IMR-90 (cell line): ENCODE measurements around the gene ERMAP. TPM values are rescaled to one million over a fixed set of nuclear protein-coding genes. Genes with fewer than 3 reads are reported as not detected.

Experiments used
- ATAC-seq: fragments of 200-7000 bp; cut with Tn5 transposase; 2 replicates; pipeline ENCODE4 v1.9.1; 2020; ENCODE audit warnings: low read depth, mild to moderate bottlenecking, moderate library complexity
- BruUV-seq: library from RNA; stranded (reverse); fragments of 400-500 nt; replicated peaks from 2 replicates; lab custom pipeline; 2021; lab: Mats Ljungman, UMichigan
- CTCF ChIA-PET: fragments of 300-600 bp; formaldehyde crosslinking; extraction: SDS; loops from one replicate; lab custom pipeline; 2021; ENCODE audit warnings: antibody characterized with exemption; lab: Yijun Ruan, JAX
- POLR2A ChIA-PET: fragments of 300-600 bp; sonication (Branson Sonifier 250); formaldehyde crosslinking; loops from one replicate; lab custom pipeline; 2022; ENCODE audit warnings: antibody characterized with exemption; ENCODE audit not compliant: unreplicated experiment; lab: Charles Lee
- DNase-seq: peaks from one replicate; pipeline ENCODE4 v3.0.0; 2013
- H2AFZ ChIP-seq: replicated peaks from 2 replicates; pipeline ENCODE3; 2013; ENCODE audit warnings: low read length, mild to moderate bottlenecking; ENCODE audit not compliant: poor library complexity
- H2AK5ac ChIP-seq: 2 replicates; pipeline ENCODE4 v1.6.1; 2013; ENCODE audit warnings: low read depth, low read length, inconsistent platforms
- H2AK9ac ChIP-seq: replicated peaks from 2 replicates; pipeline ENCODE3; 2013; ENCODE audit warnings: mild to moderate bottlenecking, low read depth, low read length, moderate library complexity; ENCODE audit not compliant: poor library complexity
- H2BK120ac ChIP-seq: 2 replicates; pipeline ENCODE4 v1.6.1; 2013; ENCODE audit warnings: low read depth, low read length, inconsistent platforms
- H2BK15ac ChIP-seq: 3 replicates; pipeline ENCODE4 v1.6.1; 2013; ENCODE audit warnings: low read depth, low read length, inconsistent platforms
- H2BK20ac ChIP-seq: 2 replicates; pipeline ENCODE4 v1.6.1; 2013; ENCODE audit warnings: low read depth, mild to moderate bottlenecking, inconsistent platforms, low read length, moderate library complexity
- H2BK5ac ChIP-seq: 2 replicates; pipeline ENCODE4 v1.6.1; 2013; ENCODE audit warnings: mild to moderate bottlenecking, low read depth, low read length, inconsistent platforms; ENCODE audit not compliant: poor library complexity, severe bottlenecking
- H3K14ac ChIP-seq: replicated peaks from 2 replicates; pipeline ENCODE4 v1.6.1; 2013; ENCODE audit warnings: low read depth, low read length, inconsistent platforms
- H3K18ac ChIP-seq: 2 replicates; pipeline ENCODE4 v1.6.1; 2013; ENCODE audit warnings: low read depth, low read length, control low read depth
- H3K23ac ChIP-seq: 2 replicates; pipeline ENCODE4 v1.6.1; 2013; ENCODE audit warnings: low read depth, low read length, inconsistent platforms
- H3K27ac ChIP-seq: 2 replicates; pipeline ENCODE4 v1.5.1; 2013; ENCODE audit warnings: mild to moderate bottlenecking, control low read depth, low read length; ENCODE audit not compliant: insufficient read depth
- H3K27me3 ChIP-seq: 2 replicates; pipeline ENCODE4 v1.6.1; 2013; ENCODE audit warnings: low read length; ENCODE audit not compliant: control insufficient read depth, insufficient read depth
- H3K36me3 ChIP-seq: 2 replicates; pipeline ENCODE4 v1.6.1; 2013; ENCODE audit warnings: low read length, mixed read lengths; ENCODE audit not compliant: control insufficient read depth, insufficient read depth
- H3K4ac ChIP-seq: 2 replicates; pipeline ENCODE4 v1.6.1; 2013; ENCODE audit warnings: low read depth, low read length, inconsistent platforms
- H3K4me1 ChIP-seq: 2 replicates; pipeline ENCODE4 v1.6.1; 2013; ENCODE audit warnings: low read length, mixed read lengths; ENCODE audit not compliant: control insufficient read depth, insufficient read depth
- H3K4me2 ChIP-seq: 2 replicates; pipeline ENCODE4 v1.6.1; 2013; ENCODE audit warnings: low read depth, mild to moderate bottlenecking, control low read depth, low read length, moderate library complexity
- H3K4me3 ChIP-seq: 2 replicates; pipeline ENCODE4 v1.5.1; 2013; ENCODE audit warnings: low read depth, mild to moderate bottlenecking, control low read depth, low read length, moderate library complexity; ENCODE audit not compliant: insufficient read depth
- H3K56ac ChIP-seq: 2 replicates; pipeline ENCODE4 v1.6.1; 2013; ENCODE audit warnings: low read length, inconsistent platforms; ENCODE audit not compliant: insufficient read depth; ENCODE audit errors: extremely low read depth
- H3K79me1 ChIP-seq, 2 experiments: 2 replicates each; pipeline ENCODE4 v1.6.1; 2013; ENCODE audit warnings: low read length in 2 of 2, inconsistent platforms in 1 of 2, low read depth in 1 of 2
- H3K9ac ChIP-seq: 2 replicates; pipeline ENCODE4 v1.6.1; 2013; ENCODE audit warnings: low read depth, low read length, control low read depth
- H3K9me1 ChIP-seq: 2 replicates; pipeline ENCODE4 v1.6.1; 2013; ENCODE audit warnings: low read length, inconsistent platforms; ENCODE audit not compliant: insufficient read depth
- H3K9me3 ChIP-seq: 2 replicates; pipeline ENCODE4 v1.6.1; 2013; ENCODE audit warnings: low read length; ENCODE audit not compliant: control insufficient read depth, insufficient read depth
- H4K20me1 ChIP-seq: 2 replicates; pipeline ENCODE4 v1.6.1; 2013; ENCODE audit warnings: low read length, inconsistent platforms; ENCODE audit not compliant: insufficient read depth
- H4K5ac ChIP-seq: 2 replicates; pipeline ENCODE4 v1.6.1; 2013; ENCODE audit warnings: mild to moderate bottlenecking, low read depth, low read length, control low read depth
- H4K8ac ChIP-seq, 2 experiments: 2 replicates each; pipeline ENCODE4 v1.6.1; 2013; ENCODE audit warnings: low read depth in 2 of 2, low read length in 2 of 2, control low read depth in 1 of 2, inconsistent platforms in 1 of 2
- H4K91ac ChIP-seq: 2 replicates; pipeline ENCODE4 v1.6.1; 2013; ENCODE audit warnings: low read depth, low read length, inconsistent platforms; ENCODE audit not compliant: insufficient read depth
- BHLHE40 ChIP-seq: fragments of 150-350 bp; IDR thresholded peaks from 2 replicates; pipeline ENCODE4 v1.6.1; 2016; ENCODE audit warnings: mild to moderate bottlenecking, low read depth, low read length
- CEBPB ChIP-seq: IDR thresholded peaks from 2 replicates; pipeline ENCODE4 v1.6.1; 2012; ENCODE audit warnings: low read depth, low read length, improper control_type of control experiment
- CHD1 ChIP-seq: IDR thresholded peaks from 2 replicates; pipeline ENCODE4 v1.6.1; 2012; ENCODE audit warnings: low read depth, low read length, improper control_type of control experiment
- CTCF ChIP-seq: conservative IDR thresholded peaks from 2 replicates; pipeline ENCODE4 v1.5.1; 2012; ENCODE audit warnings: mild to moderate bottlenecking, low read depth, low read length, improper control_type of control experiment
- ELK1 ChIP-seq: fragments of 150-350 bp; IDR thresholded peaks from 2 replicates; pipeline ENCODE4 v1.6.1; 2016; ENCODE audit warnings: low read depth, mild to moderate bottlenecking, low read length, moderate library complexity, borderline replicate concordance
- FOS ChIP-seq: fragments of 150-350 bp; IDR thresholded peaks from 2 replicates; pipeline ENCODE4 v1.6.1; 2016; ENCODE audit warnings: low read depth, low read length
- MAFK ChIP-seq: IDR thresholded peaks from 2 replicates; pipeline ENCODE4 v1.6.1; 2012; ENCODE audit warnings: low read depth, low read length, improper control_type of control experiment
- MAZ ChIP-seq: IDR thresholded peaks from 2 replicates; pipeline ENCODE4 v1.6.1; 2012; ENCODE audit warnings: low read depth, mild to moderate bottlenecking, low read length, improper control_type of control experiment, moderate library complexity, borderline replicate concordance
- MXI1 ChIP-seq: IDR thresholded peaks from 2 replicates; pipeline ENCODE4 v1.6.1; 2012; ENCODE audit warnings: low read depth, mild to moderate bottlenecking, low read length, moderate library complexity, borderline replicate concordance
- NFE2L2 ChIP-seq: fragments of 150-350 bp; IDR thresholded peaks from 2 replicates; pipeline ENCODE4 v1.6.1; 2016; ENCODE audit warnings: low read depth, mild to moderate bottlenecking, low read length
- POLR2A ChIP-seq: IDR thresholded peaks from 2 replicates; pipeline ENCODE4 v1.6.1; 2012; ENCODE audit warnings: mild to moderate bottlenecking, low read depth, low read length
- RAD21 ChIP-seq: IDR thresholded peaks from 2 replicates; pipeline ENCODE4 v1.6.1; 2012; ENCODE audit warnings: low read length, improper control_type of control experiment
- RCOR1 ChIP-seq: IDR thresholded peaks from 2 replicates; pipeline ENCODE4 v1.6.1; 2012; ENCODE audit warnings: mild to moderate bottlenecking, low read length, improper control_type of control experiment; ENCODE audit not compliant: insufficient replicate concordance
- RFX5 ChIP-seq: IDR thresholded peaks from 2 replicates; pipeline ENCODE4 v1.8.0; 2012; ENCODE audit warnings: low read depth, mild to moderate bottlenecking, low read length, moderate library complexity
- SMC3 ChIP-seq: fragments of 150-350 bp; IDR thresholded peaks from 2 replicates; pipeline ENCODE4 v1.6.1; 2016; ENCODE audit warnings: low read depth, mild to moderate bottlenecking, antibody characterized with exemption, low read length, moderate library complexity
- USF2 ChIP-seq: fragments of 150-350 bp; IDR thresholded peaks from 2 replicates; pipeline ENCODE4 v1.6.1; 2017; ENCODE audit warnings: mild to moderate bottlenecking, antibody characterized with exemption, low read length, low read depth
- WGBS, 2 experiments: methylation state at CpG; one replicate each; pipeline versions ENCODE4 v1.1.5 to v1.1.7; 2013; ENCODE audit warnings: missing lambda C conversion rate in 2 of 2; ENCODE audit not compliant: insufficient read length in 1 of 2; ENCODE audit errors: extremely low coverage in 2 of 2; 5-methylcytosine and 5-hydroxymethylcytosine counted together
- dilution Hi-C: fragments of 300-500 bp; cut with HindIII; formaldehyde crosslinking; loops from one replicate; pipeline ENCODE4 v1.14.3; 2018; ENCODE audit warnings: low sequenced_read_pairs; ENCODE audit not compliant: unreplicated experiment
- in situ Hi-C: fragments of 300-500 bp; cut with MboI; formaldehyde crosslinking; loops from 3 replicates; pipeline ENCODE4 v1.14.3; 2019; ENCODE audit warnings: low sequenced_read_pairs, inconsistent platforms, mixed read lengths
- intact Hi-C: fragments of 100-400 bp; cut with micrococcal nuclease; formaldehyde crosslinking; loops from 2 replicates; pipeline ENCODE4 v1.10.0; 2022
- polyA plus RNA-seq, 3 experiments: library from polyadenylated mRNA; depleted of rRNA; stranded (reverse); fragments of >200 nt; gene quantifications; 2 replicates each; pipeline ENCODE4 v1.2.3, GENCODE V29; 2012; ENCODE audit warnings: low replicate concordance in 1 of 3
- total RNA-seq: library from RNA; depleted of rRNA; stranded (reverse); fragments of >200 nt; gene quantifications from 2 replicates; pipeline ENCODE4 v1.2.3, GENCODE V29; 2012

The ERMAP gene
- total and polyA plus RNA-seq, 2 of the 4 experiments (the other 2 are of a cell fraction): 5.0 to 7.2 TPM

GRCh38 chr1:42833981-42834380 is 17.1 kb downstream of the ERMAP start:
- Histone ChIP-seq H3K9me3 (no peaks in the 10 kb centered on the region), H4K5ac (no peak overlapping the region), H3K79me1 (no peaks in the 10 kb centered on the region), H3K9ac (no peak overlapping the region), H3K4ac (no peak overlapping the region), H2BK15ac (no peak overlapping the region), H3K27me3 (no peaks in the 10 kb centered on the region), H3K56ac (no peak overlapping the region), H3K23ac (no peak overlapping the region), H3K4me1 (no peaks in the 10 kb centered on the region), H4K20me1 (no peaks in the 10 kb centered on the region), H4K8ac (no peak overlapping the region), H4K91ac (no peak overlapping the region), H2AK9ac (no peak overlapping the region), H3K9me1 (peaks cover 6% of the 10 kb centered on the region), H2AK5ac (no peak overlapping the region), H3K4me2 (no peak overlapping the region), H3K27ac (no peak overlapping the region), H2BK20ac (no peak overlapping the region), H3K18ac (no peak overlapping the region), H3K14ac (no peak overlapping the region), H2AFZ (no peak overlapping the region), H3K4me3 (no peak overlapping the region), H2BK120ac (no peak overlapping the region), H3K36me3 (peaks cover 12% of the 10 kb centered on the region), H2BK5ac (no peak overlapping the region)
- no peak for ATAC-seq
- no TSS peak for BruUV-seq
- no peak for TF ChIP-seq CHD1
- TF ChIP-seq RFX5: no peak
- TF ChIP-seq MXI1: no peak
- TF ChIP-seq MAFK: no peak
- TF ChIP-seq CTCF: no peak
- TF ChIP-seq NFE2L2: no peak
- TF ChIP-seq CEBPB: no peak
- no peak for TF ChIP-seq POLR2A
- TF ChIP-seq RCOR1: no peak
- TF ChIP-seq FOS: no peak
- TF ChIP-seq USF2: no peak
- TF ChIP-seq SMC3: no peak
- TF ChIP-seq RAD21: no peak
- TF ChIP-seq ELK1: no peak
- TF ChIP-seq BHLHE40: no peak
- no peak for TF ChIP-seq MAZ
- dilution Hi-C loops (no loop called here), in situ Hi-C loops (no loop called here), intact Hi-C loops (no loop called here)
- CTCF ChIA-PET: no interaction called here
- no peak for DNase-seq
- 88% methylated on average over 2 of the region's 4 CpGs; no CpG with 5 or more reads in 1 of the 2 experiments for WGBS, 2 experiments
- POLR2A ChIA-PET: interaction anchor here (1.0 kb wide), 1 partner anchor 12 kb away, joined by 6 read pairs; no protein-coding TSS in a partner anchor
